Uterus (tissue), 2 donors: ENCODE results near the gene GLIS1.

ENCODE experiments used
- CTCF ChIP-seq, 4 experiments: fragments of 200-600 bp in 2 of 4; fragments of 450-650 bp in 2 of 4; sonication (generic) in 2 of 4; IDR thresholded peaks; one replicate each; pipeline ENCODE4 v1.5.1; 2016 to 2019; ENCODE audit warnings: antibody characterized with exemption in 4 of 4, mild to moderate bottlenecking in 2 of 4, moderate library complexity in 1 of 4
- POLR2A ChIP-seq, 2 donors: fragments of 450-650 bp; IDR thresholded peaks; one replicate each; pipeline ENCODE4 v1.6.1; 2016; ENCODE audit warnings: antibody characterized with exemption in 2 of 2, mild to moderate bottlenecking in 1 of 2, moderate library complexity in 1 of 2

DNA sequence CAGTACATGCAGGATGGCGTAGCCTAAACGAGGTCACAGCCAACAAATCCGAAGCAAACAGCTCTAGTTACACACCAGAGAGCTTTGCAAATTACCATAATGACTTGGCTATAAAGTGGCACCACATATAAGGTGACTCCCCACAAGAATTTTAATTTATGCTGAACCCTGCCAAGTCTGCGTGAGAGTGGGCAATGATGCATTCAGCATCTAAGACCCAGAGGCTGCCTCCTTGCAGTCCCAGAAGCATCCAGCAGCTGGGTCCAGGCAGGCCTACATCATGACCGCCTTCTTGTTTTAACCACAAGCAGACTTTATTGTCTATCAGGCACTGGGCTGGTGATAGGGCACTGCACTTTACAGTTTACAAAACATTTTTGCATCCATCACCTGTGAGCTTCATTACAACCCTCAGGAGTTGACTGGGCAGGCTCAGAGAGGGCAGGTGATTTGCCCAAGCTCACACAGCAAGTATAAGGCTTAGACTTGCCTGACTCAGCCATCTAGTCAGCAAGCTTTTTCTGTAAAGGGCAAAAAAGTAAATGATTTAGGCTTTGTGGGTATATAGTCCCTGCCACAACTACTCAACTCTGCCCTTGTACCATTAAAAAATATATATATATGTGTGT lies 134.6 kb downstream of the GLIS1 start:
- TF ChIP-seq CTCF (IDR thresholded peaks at IDR 0.05) (no peak), POLR2A (IDR thresholded peaks at IDR 0.05) (no peak)
